GM18511 (cell line): ENCODE results near the gene RNF8.
A peak's percentile ranks its signal among the peaks of the same experiment; 100 is the strongest.
"Not testable (repeated sequence)": the region's sequence is repeated elsewhere in the genome, so short reads cannot be mapped to it uniquely, and the experiment has no call there.

ENCODE experiments used
- ATAC-seq: cut with Tn5 transposase; IDR thresholded peaks from one replicate; pipeline ENCODE4 v1.9.1; 2021; ENCODE audit warnings: mild to moderate bottlenecking, moderate library complexity; ENCODE audit not compliant: unreplicated experiment

Gene RNF8

DNA sequence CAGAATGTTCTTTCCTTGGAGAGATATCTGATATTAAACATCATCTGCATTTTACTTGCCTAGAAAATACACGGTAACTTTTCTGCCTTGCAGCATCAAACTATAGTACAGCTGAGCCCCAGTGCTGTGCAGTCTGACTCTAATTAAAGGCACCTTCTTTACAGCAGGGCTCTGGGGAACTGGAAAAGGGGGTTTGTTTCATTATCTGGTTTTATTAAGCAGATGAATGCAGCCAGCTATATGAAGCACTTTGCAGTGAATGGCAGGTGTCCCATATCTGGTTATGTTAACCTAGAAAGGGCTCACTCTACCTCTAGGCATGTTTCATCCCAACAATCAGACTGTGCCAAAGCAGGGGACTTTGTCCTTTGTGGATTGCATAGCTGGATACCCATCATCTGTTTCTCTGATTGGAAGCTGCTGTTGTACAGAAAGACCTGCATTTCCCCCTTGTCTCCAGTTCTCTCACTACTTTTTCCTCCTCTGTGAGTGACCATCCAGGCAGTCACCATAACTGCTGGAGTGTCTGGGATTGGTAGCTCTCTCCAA, 39.7 kb downstream of the RNF8 start:
- ATAC-seq: no peak

DNA sequence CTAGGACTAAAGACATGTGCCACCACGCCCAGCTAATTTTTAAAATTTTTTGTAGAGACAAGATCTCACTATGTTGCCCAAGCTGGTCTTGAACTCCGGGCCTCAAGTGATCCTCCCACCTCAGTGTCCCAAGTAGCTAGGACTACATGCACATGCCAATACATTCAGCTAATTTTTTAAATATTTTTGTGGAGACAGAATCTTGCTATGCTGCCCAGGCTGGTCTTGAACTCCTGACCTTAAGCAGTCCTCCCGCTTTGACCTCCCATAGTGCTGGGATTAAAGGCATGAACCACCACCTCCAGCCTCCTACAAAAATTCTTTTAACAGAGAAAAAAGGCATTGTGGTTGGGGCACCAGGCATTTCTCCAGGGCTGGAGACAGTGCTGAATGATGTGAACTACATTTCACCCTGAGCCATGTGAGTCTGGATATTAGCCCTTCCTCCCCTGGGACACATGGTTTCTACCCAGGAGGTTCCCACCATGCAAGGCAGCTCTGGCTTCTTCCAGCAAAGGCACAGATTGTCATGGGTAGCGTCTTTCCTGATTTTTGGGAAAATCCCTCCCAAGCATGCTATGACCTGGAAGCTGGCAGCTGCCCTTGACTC, 42.9 kb downstream of the RNF8 start:
- no peak for ATAC-seq

DNA sequence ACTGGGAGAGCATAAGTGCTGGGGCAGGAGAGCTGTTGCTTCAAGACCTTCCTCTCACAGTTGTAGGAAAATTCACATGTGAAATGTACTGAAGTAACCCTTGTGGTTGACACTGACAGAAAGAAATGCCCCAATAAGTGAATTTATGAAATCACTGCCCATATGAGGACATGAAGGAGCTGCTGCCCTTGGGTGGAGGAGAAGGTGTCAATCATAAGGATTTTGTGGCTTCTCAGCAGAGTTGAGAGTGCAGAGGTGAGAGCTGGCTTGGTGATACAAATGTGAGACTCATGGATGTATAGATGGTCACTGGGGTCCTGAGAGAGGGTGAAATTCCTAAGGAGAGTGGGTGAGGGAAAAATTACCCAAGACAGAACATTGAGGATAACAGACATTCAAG, 45.3 kb downstream of the RNF8 start:
- ATAC-seq: no peak

DNA sequence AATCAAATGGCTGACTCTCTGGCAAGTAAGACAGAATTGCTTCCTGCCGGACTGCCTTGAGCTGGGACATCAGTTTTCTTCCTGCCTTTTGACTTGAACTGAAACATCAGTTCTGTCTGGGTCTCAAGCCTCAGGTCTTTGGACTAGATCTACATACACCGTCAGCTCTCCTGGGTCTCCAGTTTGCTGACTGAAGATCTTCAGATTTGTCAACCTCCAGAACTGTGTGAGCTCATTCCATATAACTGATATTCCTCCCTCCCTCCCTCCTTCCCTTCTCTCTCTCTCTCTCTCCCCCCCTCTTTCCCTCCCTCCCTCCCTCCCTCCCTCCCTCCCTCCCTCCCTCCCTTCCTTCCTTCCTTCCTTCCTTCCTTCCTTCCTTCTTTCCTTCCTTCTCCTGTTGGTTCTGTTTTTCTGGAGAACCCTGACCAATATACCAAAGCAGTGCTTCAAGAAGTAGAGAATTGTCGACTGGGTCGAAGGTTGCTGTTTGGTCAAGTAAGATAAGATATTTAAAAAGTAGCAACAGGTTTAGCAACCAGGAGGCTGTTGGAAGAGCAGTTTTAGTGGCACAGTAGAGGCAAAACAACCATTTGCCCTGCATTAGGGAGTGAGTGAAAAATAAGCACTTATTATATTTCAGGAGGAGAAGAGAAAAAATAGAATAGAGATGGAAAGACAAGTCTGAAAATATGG, 46.2 kb downstream of the RNF8 start:
- ATAC-seq: no peak

DNA sequence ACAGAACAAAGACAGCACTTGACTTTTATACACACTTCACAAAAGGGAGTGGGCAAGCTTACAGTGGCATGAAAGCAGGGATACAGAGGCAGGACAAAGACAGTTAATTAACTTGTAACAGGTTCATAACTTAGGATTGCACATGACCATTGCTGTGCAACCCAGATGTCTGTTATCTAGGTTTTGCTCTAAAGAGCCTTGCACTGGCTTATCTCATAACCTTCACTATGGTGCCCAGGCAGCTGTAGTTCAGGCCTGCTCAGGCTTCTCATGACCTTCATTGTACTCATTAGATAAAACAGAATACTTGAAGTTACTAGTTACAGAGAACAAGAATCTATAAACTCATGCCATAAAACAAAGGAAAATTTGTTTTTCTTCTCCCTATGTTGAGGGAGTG, 47.9 kb downstream of the RNF8 start:
- not testable (repeated sequence) for ATAC-seq

DNA sequence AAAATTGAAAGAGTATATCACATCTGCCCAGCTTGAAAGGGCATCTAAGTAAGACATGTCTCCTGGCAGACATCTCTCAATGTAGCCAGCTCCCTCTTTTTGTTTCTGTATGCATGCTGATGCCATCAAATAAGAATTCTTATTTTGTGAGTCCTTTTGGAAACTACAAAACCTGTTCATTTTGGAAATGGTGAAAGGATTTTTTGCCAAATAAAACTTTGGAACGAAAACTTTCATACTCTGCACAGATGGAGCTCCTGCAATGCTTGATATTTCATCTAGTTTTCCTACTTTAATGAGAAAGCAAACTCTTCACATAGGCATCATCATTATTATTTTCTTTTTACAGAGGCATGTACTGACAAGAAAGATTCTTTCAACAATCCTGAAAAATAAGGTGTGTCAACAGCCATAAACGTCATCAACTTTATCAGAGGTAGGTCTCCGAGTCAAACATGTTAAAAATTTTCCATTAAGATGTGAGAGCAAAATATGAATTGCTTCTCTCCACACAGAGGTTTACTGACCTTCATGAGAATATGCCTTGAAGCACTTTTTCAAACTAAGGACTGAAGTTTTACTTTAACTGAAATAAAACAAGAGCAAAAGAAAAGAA, 53.1 kb downstream of the RNF8 start:
- no peak for ATAC-seq

DNA sequence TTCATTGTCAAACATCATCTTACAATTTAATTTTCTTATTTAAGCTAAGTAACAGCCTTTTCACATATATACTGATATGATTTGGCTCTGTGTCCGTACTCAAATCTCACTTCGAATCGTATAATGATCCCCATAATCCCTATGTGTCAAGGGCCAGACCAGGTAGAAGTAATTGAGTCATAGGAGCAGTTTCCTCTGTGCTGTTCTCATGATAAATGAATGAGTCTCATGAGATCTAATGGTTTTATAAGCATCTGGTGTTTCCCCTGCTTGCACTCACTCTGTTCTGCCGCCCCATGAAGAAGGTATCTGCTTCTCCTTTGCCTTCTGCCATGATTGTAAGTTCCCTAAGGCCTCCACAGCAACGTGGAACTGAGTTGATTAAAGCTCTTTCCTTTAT, 54.2 kb downstream of the RNF8 start:
- ATAC-seq: no peak

DNA sequence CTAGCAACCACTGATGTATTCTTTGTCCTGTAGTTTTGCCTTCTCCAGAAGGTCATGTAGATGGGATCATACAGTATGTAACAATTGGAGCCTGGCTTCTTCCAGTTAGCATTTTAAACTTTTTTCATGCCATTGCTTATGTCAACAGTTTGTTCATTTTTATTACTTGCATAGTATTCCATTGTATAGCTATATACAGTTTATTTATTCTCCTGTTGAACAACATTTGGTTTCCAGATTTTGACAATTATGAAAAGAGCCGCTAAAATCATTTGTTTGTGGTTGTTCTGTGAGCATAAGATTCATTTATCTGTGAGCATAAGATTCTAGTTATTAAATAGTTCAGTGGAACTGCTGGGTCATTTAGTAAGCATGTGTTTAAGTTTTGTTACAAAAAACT, 55.7 kb downstream of the RNF8 start:
- no peak for ATAC-seq

DNA sequence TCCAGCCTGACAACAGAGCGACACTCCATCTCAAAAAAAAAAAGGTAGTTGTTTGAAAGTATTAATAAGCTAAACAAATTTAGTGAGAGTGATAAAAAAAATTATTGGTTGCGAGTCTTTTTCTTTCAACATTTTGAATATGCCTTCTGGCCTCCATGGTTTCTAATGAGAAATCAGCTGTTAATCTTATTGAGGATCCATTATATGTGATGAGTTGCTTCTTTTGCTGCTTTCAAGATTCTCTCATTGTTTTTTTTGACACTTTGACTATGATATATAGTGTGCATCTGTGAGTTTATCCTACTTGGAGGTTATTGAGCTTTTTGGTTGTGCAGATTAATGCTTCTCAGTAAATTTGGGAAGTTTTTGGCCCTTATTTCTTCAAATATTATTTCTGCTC, 63.6 kb downstream of the RNF8 start:
- ATAC-seq: no peak

DNA sequence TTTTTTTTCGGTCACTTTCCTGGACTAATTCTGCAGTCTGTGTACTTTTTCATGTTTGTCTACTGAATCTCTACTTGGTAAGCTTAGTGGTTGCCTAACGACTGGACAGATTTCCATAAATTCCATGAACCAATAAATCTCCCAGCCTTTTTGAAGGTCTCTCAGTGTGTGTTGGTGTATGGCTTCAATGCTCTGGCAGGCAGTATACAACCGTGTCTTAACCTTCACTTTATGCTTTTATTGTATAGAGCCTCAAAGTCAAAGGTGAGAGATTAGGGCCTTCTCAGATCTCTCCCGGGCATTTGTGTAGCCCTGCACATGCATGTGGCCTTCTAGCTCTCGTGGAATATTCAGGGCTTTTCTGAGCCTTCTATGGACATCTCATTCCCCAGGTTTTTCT, 64.9 kb downstream of the RNF8 start:
- no peak for ATAC-seq

DNA sequence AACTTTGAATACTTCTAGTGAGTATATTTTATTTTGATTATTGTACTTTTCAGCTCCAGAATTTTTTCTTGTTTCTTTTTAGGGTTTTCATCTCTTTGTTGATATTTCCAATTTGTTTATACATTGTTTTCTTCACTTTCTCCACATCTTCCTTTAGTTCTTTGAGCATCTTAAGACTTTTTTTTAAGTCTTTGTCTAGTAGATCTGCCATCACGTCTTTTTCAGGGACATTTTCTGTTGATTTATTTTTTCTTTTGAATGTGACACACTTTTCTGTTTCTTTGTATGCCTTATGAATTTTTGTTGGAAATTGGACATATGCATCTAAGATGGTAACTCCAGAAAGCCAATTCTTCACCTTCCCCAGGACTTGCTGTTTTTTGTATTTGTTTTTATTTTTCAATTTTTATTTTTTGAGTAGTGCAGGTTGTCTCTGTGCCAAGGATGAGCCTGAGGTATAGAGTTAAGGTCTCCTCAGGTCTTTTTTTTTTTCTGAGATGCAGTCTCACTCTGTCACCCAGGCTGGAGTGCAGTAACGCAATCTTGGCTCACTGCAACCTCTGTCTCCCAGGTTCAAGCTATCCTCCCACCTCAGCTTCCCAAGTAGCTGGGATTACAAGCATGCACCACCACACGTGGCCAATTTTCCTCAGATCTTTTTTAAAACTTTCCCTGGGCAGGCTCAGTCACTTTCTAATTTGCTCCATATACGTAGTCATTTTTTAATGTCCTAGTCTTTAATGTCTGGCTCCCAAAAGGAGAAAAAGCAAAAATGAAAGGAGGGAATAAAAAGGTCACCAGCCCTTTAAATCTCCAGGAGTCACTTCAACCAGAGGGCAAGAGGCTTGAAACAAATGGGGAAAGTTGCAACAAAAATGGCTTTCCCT, 72.5 kb downstream of the RNF8 start:
- no peak for ATAC-seq

DNA sequence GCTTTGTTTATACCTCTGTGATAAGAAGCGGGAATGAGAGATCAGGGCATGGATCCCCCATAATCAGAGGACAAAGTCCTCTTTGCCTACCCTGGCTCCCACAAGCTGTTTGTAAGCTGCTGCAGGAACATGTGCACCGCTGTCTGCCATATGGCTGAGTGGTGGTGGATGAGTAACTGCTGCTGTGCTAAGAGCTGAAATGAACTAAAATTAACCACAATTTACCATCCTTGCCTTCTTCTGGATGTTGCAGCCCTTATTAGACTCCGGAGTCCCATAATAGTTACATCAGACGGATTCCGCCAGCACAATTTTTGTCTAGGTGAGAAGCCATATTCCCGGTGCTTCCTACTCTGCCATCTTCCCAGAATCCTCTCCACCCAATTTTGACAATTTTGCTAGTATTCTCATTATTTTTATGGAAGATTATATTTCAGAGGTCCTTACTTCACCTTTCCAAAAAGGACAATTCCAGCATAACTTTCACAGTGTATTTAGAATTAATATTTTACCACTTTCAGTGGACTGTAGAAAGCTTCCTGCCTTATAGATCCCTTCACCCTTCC, 73.2 kb downstream of the RNF8 start:
- no peak for ATAC-seq

DNA sequence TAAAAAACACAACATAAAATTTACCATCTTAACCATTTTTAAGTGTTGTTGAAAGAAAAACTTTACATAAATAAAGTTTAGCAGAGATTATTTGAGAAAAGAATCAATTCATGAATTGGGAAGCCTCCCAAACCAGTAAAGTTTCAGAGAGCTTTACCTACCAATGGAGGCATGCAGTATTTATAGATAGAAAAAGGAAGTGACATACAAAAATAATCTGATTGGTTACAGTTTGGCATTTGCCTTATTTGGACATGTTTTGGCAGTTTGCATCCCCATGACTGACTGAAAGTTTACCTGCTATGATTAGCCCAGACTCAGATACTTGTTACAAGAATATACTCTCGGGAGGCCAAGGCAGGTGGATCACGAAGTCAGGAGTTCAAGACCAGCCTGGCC, 75.6 kb downstream of the RNF8 start:
- no peak for ATAC-seq

DNA sequence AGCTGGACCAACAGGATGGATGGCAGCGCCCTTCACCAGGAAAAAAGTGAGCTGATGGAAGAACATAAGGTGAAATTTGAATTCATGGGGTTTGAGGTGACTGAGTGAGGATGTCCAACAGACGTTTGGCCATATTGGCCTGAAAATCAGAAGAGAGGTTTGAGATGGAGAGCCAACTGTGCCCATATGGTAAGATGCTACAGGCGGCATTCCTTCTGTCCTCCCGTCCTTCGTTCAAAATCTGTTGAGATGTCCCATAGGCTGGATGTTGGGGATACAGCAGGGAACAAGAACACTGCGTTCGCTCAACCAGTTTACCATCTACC, 78.8 kb downstream of the RNF8 start:
- no peak for ATAC-seq

DNA sequence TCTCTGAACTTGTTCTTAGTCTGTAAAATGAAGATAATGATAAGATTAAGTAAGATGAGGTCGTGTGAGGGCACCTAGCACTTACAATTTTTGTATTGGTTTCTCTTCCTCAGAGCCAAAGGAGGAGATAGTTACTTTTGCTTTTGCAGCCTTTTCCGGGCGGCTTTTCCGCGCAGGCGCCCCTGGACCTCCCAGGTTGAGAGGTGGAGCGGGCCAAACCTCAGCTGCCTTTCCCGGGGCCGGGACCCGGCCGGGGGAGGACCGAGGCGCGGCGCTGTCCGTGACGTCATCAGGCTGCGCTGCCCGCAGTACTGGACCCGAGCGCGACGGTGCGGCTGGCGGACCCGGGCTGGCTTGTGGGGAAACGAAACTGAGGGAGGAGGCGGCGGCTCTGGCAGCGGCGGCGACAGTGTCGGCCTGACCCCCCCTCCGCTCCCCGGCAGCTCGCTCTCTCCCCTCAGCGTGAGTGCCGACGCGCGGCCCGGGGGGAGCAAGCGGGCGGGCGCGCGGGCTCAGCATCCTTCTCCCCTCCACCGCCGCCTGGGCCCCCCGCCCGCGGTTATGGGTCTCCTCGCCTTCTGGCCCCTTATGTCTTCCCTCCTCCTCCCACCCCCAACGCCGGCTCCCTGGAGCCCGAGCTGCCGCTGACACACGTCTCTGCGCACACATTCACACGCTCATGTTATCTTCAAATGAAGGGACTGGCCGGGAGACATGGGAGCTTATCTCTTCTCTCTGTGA, 79.3 kb downstream of the RNF8 start, which contains the start of gene CMTR1:
Gene CMTR1, plus strand, starts transcription at position 306 of the 741 bp plus-strand sequence. CDS start 2,409 bp downstream, outside the sequence.
- ATAC-seq: peak; percentile 86

DNA sequence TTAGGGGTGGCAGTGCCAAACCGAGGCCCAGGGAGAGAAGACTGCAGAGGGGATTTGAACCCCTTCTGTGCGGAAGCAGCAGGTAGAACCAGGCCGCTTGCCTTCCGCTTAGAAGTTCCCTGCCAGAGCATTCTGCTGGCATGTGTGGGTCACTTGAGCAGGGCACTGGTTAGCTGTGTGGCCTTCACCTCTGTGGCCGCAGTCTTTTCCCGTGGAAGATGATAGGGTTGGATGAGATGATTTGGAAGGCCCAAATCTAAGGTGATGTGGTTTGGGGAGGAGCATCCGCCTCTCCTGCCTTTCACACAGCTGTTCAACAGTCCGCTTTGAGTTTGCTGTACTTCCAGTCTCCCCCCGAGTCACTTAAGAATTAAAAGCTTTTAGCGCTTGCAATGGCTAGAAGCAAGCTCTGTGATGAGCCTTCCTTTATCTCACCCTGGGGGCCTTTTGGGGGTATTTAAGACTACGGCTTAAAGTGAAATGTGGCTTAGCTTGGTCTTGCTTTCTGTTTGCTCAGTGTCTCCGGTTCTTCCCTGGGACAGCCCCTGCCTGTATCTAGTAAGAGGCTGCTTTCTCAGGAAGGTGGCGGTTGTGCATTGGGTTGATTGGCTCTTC, 80.0 kb downstream of the RNF8 start:
- peak; percentile 38 for ATAC-seq

DNA sequence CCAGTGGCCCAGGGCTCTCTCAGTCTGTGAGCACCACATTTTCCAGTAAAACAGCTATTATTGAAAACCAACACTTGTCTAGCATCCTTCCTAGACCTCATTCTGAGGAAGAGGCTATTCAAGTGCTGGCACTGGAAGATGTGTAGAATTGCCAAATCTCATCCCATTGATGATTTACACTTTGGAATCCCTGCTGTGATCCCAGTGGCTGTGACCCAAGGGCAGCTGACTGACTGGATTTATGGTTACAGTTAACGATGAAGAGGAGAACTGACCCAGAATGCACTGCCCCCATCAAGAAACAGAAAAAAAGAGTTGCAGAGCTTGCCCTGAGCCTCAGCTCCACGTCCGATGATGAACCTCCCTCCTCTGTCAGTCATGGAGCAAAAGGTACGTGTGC, 81.6 kb downstream of the RNF8 start:
- no peak for ATAC-seq

DNA sequence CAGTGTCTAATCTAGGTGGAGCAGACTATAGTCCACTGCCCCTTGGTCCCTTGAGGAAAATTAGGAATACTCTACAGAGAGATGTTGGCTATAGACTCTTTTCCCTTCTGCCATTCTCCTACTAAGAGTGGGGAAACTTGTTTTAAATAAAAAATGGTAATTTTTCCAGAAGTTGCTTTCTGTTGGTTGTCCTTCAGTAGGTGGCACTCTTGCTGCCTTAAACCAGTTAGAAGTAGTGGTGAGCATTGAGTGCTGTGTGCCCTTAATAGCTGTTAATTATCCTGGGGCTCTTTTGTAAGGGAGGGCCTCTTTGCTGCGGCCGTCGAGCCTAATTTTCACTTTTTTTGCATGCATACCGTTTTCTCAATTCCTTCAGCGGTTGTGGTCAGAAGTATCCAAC, 82.0 kb downstream of the RNF8 start:
- ATAC-seq: no peak

DNA sequence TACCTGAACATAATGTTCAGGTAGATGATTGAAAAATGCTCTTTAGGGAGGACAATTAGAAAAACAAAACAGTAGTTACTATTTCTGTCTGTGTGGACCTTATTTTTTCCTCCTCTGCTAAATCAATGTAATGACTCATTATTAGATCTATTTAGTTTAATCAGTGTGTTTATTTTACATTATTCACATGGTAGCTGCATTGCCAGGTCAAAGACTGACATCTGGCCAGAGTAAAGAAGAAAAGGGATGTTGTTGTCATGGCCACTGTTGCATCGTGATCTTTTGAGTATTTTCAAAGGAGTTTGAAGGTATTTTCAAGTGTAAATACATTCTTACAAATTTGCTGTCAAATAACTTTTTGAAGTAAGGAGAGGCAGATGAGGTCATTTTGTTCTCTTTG, 85.1 kb downstream of the RNF8 start:
- ATAC-seq: no peak

DNA sequence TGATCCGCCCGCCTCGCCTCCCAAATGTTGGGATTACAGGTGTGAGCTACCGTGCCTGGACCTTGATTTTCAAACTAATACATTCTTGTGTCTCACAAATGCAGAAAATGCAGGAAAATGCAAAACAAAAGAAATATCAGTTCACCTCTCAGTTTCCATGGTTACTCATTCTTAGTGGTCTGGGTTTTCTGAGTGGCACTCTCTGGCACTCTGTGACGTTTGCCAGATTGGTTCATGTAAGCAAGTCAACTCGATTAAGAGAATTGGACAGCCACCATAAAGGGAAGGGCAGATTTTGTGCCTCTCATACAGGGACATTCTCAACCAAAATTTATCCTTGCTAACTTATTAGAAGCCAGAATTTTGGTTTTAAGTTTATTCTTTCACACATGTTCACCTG, 87.9 kb downstream of the RNF8 start:
- ATAC-seq: no peak
